HG02763 (cell line): ENCODE measurements around the gene RHBDL3.
"Not testable (repeated sequence)": the region's sequence is repeated elsewhere in the genome, so short reads cannot be mapped to it uniquely, and the experiment has no call there.

Experiments used
- ATAC-seq: cut with Tn5 transposase; IDR thresholded peaks from one replicate; pipeline ENCODE4 v1.9.1; 2021; ENCODE audit warnings: mild to moderate bottlenecking, moderate library complexity; ENCODE audit not compliant: unreplicated experiment

Gene RHBDL3, protein sequence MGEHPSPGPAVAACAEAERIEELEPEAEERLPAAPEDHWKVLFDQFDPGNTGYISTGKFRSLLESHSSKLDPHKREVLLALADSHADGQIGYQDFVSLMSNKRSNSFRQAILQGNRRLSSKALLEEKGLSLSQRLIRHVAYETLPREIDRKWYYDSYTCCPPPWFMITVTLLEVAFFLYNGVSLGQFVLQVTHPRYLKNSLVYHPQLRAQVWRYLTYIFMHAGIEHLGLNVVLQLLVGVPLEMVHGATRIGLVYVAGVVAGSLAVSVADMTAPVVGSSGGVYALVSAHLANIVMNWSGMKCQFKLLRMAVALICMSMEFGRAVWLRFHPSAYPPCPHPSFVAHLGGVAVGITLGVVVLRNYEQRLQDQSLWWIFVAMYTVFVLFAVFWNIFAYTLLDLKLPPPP

DNA sequence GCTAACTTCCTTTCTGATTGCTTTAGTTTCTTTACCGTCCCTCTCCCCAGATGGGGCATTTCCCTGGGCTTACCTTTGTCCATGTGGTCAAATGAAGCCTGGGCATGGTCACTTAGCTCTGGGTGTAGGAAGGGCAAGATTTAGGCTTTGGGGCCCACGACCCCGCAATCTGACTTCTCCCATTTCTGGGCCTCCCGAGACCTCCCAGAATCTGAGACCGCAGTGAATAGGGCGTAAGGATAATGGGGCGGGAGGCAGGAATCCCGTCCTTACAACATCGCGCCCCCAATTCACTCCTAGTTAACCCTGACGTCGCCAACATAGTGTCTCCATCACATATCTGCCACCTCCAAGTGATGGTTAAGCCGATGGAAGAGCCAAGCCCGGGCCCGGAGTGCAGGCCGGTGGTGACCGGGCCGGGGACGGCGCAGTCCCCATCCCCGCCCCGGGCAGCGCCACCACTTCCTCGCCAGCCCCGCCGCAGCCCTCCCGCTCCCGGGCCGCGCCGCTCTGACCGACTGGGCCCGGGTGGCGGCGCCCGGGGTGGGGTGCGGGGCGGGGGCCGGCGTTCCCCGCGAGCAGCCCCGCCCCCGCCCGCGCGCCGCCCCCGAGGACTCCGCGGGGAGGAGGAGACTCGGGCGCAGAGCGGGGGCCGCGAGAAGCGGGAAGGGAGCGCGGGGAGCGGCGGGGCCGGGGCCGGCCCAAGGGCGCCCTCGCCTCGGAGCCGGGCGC lies at the start of gene RHBDL3:
TSS of gene RHBDL3 (plus strand) at position 641 of the 732 bp plus-strand sequence. CDS start 358 bp downstream, outside the sequence.
- ATAC-seq: no peak

DNA sequence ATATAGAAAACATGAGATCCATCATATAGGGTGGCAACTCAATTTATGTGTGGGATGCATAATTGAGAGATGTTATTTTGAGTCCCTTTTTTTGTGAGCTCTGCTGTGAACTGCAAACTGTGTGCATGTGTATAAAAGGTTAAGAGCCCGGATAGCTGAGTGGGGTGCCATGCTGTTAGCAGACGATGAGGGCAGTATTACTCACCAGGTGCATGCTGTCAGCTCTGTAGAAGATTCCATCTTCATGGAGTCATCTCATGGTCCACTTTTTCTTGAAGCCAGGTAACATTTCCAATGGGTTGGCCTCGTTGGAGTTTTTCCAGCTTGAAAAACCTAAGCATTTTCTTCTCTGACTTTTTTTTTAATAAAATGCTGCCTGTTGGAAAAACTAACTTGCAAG lies 43.0 kb upstream of the RHBDL3 start:
- no peak for ATAC-seq

DNA sequence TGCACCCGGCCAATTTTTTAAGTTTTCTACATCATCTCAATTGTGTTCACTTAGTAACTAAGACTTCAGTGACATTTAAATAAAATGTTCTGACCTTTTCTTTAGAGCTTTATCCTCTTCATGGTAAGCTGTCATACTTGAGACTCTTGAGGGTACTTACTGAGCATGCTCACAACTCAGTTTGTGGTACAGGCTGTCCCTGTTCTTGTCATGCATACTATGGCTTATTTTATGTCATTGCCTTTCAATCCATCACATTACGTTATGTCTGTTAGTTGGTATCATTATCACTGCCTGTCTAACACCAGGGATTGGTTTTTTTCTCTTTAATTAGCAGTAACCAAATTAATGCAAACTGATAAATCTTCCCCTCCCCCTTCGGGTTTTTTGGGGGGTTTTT lies 41.9 kb upstream of the RHBDL3 start:
- no peak for ATAC-seq

DNA sequence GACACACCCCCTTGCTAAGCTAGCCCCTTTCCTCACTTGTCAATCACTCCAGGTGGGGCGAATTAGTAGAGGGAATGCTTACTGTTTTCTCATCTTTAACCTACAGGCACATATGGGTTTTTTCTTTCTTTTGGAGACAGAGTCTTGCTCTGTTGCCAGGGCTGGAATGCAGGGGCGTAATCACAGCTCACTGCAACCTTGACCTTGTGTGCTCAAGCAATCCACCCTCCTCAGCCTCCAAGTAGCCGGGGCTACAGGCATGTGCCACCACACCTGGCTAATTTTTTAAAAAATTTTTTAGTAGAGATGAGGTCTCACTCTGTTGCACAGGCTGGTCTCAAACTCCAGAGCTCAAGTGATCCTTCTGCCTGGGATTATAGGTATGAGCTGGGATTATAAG lies 38.7 kb upstream of the RHBDL3 start:
- ATAC-seq: no peak

DNA sequence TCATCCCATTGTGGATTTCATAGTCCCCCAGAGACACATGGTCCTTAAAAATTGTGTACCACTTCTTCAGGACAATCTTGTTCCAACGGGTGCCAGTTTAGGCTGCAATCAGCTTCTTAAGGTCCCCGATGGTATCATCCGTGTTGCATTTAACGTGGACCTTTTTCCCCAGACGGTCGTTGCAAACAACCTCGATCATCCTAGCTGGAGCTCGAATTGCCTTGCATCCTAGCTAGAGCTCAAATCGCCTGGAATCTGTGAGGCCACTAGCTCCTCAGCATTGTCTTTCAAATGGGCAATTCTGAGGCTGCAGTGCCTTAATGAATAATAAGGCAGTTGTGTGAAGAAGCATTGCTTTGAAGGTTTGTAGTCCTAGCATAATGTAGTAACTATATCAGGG lies 37.7 kb upstream of the RHBDL3 start:
- ATAC-seq: no peak

DNA sequence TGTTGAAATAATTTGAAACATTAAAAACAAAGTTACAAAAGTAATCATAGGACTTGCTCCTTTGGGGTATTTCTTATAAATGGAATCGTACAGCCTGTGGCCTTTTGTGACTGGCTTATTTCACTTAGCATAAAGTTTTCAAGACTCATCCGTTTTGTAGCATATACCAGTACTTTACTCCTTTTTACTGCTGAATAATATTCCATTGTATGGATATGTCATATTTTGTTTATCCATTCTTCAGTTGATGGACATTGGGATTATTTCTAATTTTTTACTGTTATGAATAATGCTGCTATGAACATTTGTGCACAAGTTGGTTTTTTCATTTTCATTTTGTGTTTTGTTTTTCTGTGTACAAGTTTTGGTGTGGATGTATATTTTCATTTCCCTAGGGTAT lies 30.0 kb upstream of the RHBDL3 start:
- no peak for ATAC-seq

DNA sequence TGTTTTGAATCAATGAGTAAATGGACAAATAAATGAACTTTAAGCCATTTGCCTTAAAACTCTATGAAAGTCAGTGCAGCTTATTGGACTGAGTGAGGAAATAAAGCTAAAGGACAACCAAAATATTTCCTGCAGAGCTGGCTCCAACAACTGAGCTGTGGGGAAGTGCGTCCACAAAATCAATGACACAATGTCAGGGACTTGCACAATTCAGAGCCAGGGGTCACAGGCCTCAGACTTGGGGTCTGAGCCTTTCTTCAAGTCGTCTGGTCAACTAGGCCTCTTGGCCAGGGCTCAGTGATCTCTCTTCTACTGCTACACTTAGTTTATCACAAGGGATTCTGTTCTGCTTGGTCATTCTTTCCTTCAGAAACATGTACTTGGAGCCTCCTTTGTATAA lies 26.2 kb upstream of the RHBDL3 start:
- ATAC-seq: no peak

DNA sequence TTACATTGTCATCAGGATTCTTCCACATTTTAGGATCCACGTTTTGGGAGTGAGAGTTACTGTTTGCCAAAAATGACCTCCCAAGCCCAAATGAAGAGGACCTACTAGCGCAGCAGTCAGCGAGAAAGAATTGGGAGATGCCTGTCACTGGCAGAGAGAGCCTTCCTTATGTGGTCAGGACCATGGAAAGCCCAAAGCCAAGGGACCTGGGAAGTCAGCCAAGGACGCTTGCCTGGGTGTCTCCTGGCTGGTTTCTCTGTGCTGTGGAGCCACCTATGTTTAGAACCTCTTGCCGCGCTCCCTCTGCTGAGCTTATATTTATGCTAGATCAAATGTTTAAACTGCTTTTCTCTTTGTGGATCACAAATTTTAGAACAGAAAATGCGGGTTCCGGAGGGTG lies 24.9 kb upstream of the RHBDL3 start:
- ATAC-seq: no peak

DNA sequence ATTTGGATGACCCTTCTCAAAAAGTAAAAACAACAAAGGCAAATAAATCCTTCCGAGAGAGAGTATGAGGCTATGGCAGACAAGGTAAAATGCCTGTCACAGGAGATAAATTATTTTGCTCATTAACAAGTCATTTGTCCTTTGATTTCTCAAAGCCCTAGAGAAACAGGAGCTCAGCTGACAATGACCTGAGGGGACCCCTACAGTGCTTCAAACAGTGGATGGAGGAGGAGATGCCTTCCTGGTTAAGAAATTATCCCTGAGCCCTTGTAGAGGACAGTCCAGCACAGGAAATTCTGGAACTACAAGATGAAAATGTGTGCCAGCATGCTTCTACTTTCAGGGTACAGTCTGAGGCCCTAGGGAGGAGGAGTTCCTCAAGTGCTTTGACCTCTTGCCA lies 24.0 kb upstream of the RHBDL3 start:
- ATAC-seq: no peak

DNA sequence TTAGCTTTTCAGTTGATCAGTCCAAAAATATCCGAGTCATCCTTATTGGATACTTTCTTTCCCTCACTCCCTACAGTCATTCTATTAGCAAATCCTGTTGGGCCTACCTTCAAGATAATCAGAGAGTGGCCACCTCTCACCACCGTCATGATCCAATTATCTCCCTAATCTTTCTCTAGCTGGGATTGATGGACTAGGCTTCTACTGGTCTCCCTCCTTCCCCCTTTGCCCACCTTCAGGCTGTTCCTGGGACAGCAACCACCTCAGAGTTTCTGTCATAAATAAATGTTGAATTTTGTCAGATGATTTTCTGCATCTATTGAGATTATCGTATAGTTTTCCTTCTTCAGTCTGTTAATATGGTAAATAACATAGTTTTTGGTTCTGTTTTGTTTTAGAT lies 16.2 kb upstream of the RHBDL3 start:
- no peak for ATAC-seq

DNA sequence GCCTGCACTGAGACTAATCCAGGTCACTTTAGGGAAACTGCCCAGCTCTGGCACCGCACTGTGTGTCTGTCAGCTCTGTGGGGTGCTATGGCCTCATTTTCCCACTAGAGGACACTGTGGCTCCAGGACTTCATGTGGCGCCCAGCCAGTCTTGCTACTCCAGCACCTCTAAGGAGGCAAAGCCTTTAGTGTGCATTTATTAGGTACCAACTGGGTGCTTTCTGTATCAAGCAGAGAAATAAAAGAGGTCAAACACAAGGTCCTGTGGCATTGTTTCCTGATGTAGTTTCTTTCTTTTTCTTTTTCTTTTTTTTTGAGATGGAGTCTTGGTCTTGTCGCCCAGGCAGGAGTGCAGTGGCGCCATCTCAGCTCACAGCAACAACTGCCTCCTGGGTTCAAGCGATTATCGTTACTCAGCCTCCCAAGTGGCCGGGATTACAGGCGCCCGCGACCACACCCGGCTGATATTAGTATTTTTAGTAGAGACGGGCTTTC lies 12.5 kb upstream of the RHBDL3 start:
- ATAC-seq: peak; percentile 51

DNA sequence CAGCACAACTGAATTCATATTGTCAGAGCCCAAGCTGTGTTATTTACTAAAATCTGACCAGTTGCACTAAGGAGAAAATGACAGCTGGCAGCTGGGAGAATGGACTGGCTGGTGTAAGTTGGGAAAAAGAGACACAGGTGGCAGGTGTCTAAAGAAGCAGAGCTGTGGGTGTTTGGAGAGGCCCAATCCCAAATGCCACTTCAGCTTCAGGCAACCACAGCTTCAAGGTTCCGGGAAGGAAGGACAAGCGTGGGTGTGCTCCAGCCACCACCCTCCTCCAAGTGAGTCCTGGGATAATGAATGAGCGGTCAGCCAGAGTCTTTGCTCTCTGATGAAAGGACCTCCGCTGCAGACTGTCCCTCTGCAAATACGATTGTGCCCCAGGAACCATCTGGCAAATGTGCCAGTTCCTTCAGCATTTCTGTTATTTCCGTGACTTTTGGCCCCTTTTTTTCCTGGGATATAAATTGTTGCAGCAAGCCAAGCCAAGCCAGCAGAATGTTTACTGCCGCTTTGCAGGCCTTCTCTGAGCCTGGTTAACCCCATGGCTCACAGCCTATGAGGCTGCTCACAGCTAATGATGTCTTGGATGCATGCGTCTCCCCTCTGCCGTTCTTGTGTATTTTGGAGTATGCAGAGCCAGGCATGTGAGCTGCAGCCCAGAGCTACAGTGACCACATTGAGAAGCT lies 9.5 kb upstream of the RHBDL3 start:
- ATAC-seq: no peak

DNA sequence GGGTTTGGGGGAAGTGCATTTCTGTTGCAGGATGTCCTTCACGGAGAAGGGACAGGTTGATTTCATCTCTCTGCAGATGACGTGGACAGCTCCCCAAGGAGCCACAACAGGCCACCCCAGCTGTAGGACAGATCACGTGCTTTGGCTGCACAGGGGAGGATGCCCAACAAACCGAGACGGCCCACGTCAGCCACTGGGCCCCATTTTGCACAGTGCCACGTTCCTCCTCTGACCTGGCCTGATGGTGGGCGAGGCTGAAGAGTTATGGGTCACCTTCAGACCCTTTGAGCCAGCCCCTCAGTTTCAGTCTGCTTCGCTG lies 9.0 kb upstream of the RHBDL3 start:
- no peak for ATAC-seq

DNA sequence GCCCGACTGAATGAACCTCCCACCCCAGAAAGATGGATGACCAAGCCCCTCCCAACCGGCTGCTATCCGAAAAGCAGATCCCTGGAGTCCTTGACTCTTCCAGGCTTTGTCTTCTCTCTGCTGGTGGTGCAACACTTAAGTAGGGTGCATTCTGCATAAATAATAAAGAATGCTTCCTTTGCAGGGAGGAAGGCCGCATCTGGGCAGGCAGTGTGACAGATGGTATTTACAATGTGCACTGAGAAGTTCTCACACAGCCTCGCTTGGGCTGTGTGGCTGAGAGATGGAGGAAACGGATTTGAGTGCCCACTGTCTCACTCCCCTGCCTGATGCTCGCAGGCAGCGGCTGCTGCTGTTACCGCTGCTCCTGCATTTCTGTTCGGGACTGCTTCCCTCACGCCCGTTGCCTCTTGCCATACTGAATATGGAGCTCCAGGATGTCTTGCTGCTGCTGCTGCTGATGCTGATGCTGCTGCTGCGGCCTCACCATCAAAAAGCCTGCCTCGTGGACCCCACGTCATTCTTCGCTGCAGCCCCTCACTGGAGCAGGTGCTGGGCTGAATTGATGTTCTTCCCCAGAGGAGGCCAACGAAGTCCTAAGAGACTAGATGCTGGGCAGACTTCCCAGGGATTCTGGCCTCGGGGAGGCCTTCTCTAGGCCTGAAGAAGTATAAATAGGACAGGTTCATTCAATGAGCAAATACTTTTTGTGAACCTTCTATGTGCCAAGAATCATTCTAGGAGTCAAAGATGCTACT lies 7.1 kb upstream of the RHBDL3 start:
- ATAC-seq: no peak

DNA sequence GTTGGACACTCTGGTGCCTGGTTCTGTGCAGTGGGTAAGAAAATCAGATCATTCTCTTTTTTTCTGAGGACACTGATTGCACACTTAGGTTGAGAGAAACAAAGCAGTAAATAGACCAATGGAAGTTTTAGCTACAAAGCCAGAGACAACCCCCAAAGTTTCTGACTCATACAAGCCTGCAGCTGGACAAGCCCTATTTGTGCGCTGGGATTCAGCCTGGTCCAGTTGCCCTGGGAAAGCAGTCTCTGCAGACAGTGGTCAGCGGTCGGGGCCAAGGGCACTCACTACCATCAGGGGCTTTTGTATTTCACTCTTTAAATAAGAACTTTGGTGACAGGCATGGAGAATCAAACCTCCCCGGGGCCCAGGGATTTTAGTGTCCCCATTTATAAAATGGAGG lies 6.0 kb upstream of the RHBDL3 start:
- no peak for ATAC-seq

DNA sequence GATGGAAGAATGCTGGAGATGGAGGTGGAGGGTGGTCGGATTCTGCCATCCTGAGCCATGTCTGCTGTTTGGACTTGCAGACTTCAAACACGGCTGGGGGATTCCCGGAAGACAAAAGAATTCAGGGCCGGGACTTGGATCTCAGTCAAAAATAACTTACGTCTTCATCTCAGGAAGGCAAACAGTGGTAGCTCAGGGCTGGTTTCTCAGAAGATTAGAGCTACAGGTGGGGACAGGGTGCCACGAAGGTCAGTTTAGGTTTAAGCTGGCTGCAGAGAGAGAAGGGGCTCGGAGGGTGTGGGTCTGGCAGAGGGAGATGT lies 4.3 kb upstream of the RHBDL3 start:
- no peak for ATAC-seq

DNA sequence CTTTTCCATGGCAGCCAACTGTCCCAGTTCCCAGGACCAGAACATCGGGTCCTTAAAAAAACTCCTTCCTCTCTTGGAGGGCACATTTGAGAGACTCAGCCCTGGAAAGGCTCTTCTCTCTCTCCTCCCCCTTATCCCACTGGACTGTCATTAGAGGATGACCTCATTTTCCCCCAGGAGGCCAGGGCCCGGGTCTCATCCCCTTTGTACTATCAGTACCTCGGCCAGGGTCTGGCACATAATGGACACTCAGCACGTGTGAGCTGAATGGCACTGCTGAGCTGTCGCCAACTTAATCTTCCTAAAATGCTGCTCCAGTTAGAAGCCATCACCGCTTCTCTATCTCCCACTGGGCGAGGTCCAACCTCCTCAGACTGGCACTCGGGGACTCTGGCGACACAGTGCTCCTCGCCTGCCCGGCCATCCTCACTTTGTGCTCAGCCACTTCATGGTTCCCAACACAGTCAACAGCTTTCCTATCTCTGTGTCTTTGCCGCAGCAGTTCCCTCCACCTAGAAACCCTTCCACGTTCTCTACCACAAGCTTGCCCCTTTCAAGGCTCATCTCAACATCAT lies 3.6 kb upstream of the RHBDL3 start:
- ATAC-seq: no peak

DNA sequence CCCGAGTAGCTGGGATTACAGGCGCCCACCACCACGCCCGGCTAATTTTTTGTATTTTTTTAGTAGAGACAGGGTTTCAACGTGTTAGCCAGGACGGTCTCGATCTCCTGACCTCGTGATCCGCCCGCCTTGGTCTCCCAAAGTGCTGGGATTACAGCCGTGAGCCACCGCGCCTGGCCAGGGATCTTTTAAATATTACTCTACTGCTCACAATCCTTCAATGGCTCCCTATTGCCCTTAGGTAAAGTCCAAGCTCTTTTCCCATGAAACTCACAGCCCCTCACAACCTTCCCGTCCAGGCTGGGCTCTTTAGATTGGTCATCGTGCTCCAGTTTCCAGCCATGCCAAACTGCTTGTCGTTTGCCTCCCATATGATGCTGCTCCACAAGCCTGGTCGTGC lies 2.1 kb upstream of the RHBDL3 start:
- not testable (repeated sequence) for ATAC-seq

DNA sequence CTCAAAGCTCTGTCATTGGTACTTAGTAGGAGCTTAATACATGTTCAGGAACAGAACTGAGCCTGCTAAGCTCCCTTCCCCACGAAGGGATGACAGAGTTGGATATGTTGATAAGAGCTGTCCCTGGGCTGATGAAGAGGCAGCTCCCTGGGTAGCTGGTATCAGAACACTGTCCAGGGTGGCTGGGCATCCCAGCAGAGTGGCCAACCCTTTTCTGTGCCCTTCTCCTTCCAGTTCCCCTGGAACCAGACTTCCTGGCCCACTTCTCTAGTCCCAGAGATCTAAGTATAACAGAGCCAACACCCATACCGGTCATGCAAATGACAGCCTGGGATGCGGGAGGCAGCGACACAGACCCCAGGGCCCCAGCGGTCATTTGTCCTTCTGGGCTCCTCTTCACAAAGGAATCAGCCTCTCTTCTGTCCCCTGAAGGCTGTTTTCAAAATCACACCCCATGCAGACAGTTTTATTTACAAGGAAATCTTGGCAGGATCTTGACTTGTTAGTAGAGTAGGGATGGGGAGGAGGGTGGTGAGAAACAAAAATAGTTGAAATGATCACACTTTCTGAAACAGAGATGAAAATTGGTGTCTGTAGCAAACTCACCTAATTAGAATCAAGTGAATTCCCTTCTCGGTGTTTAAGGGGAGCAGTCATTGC lies 1.4 kb upstream of the RHBDL3 start:
- ATAC-seq: no peak

DNA sequence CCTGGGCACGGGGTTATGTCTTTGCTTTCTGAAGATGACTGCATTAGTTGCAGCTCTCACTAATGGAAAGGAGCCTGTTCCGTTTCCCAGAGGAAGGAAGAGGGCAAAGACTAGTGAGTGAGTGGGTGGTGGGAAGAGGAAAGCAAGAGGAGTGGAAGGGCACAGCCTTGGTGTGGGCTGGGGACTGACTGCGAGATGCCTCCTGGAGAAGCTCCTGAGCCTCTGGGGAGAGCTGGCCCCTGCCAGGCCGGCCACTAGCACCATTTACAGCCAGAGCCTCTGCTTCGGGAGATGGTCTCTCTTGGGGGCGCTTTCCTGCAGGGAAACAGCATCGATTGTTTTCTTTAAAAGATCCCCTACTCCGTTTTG lies 825 bp upstream of the RHBDL3 start:
- ATAC-seq: no peak

DNA sequence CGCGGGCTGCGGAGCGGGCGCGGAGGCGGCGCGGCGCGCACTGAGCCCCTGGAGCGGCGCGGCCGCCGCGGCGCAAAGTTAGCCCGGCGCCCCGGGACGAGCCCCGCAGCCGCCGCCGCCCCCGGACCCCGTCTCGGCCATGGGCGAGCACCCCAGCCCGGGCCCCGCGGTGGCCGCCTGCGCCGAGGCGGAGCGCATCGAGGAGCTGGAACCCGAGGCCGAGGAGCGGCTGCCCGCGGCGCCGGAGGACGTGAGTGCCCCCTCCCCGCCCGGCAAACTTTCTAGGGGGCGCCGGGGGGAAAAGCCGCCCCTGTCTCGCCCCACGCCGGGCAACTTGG lies 388 bp downstream of the RHBDL3 start:
- no peak for ATAC-seq
